GM21619 (cell line): Measurements from ENCODE around the gene SNAP29.
A peak's percentile ranks its signal among the peaks of the same experiment; 100 is the strongest.
"Not testable (repeated sequence)": the region's sequence is repeated elsewhere in the genome, so short reads cannot be mapped to it uniquely, and the experiment has no call there.

Experiments
- ATAC-seq: cut with Tn5 transposase; IDR thresholded peaks from one replicate; pipeline ENCODE4 v1.9.1; 2021; ENCODE audit not compliant: unreplicated experiment

The SNAP29 gene

DNA sequence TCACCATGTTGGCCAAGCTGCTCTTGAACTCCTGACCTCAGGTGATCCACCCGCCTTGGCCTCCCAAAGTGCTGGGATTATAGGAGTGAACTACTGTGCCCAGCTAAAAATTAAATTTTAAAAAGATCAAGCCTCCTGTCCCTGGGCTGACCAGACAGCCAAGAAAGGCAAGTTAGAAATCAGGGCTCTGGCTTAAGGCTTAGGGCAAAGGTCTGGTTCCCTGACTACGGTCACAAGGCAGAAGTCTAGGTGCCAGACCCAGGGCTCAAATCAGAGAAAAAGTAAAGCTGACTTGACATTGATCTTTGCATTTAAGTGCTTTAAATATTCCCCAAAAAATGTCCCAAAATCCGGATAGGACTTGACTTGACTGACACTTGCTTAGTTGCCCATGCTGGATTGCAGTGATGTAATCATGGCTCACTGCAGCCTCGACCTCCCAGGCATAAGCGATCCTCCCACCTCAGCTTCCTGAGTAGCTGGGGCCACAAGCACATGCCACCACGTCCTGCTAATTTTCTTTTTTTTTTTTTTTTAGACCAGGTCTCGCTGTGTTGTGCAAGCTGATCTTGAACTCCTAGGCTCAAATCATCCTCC is 41.1 kb downstream of the SNAP29 start:
- ATAC-seq: no peak

DNA sequence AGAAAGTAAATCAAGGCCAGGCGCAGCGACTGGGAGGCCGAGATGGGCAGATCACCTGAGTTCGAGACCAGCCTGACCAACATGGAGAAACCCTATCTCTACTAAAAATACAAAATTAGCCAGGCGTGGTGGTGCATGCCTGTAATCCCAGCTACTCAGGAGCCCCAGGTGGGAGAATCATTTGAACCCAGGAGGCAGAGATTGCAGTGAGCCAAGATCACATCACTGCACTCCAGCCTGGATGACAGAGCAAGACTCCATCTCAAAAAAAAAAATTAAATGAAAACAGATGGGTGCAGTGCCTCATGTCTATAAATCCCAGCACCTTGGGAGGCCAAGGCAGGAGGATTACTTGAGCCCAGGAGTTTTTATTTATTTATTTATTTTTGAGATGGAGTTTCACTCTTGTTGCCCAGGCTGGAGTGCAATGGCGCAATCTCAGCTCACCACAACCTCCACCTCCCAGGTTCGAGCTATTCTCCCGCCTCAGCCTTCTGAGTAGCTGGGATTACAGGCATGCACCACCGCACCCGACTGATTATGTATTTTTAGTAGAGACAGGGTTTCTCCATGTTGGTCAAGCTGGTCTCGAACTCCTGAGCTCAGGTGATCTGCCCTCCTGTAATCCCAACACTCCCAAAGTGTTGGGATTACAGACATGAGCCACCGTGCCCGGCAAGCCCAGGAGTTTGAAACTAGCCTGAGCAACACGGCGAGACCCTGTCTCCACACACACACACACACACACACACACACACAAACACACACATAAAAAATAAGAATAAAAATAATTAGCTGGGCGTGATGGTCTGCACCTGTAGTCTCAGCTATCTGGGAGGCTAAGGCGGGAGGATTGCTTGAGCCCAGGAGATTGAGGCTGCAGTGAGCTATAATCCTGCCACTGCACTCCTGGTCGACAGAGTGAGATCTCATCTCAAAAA is 42.6 kb downstream of the SNAP29 start:
- not testable (repeated sequence) for ATAC-seq

DNA sequence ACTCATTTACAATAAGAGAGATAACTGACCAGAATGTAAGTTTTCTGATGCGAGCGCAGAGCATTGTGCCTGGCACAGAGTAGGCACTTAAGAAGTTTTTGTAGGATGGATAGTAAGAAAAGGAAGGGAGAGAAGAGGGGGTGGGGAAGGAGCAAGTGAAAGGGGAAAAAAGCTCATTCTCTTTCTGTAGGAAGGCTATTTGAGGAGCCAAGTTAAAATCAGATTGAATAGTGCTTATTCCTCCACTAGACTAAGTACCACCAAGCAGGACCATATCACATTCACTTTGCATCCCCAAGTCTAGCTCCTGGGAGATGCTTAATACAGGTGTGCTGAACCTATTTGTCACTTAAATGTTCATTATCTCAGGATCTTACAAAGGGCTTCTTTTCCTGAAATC is 44.3 kb downstream of the SNAP29 start:
- no peak for ATAC-seq

DNA sequence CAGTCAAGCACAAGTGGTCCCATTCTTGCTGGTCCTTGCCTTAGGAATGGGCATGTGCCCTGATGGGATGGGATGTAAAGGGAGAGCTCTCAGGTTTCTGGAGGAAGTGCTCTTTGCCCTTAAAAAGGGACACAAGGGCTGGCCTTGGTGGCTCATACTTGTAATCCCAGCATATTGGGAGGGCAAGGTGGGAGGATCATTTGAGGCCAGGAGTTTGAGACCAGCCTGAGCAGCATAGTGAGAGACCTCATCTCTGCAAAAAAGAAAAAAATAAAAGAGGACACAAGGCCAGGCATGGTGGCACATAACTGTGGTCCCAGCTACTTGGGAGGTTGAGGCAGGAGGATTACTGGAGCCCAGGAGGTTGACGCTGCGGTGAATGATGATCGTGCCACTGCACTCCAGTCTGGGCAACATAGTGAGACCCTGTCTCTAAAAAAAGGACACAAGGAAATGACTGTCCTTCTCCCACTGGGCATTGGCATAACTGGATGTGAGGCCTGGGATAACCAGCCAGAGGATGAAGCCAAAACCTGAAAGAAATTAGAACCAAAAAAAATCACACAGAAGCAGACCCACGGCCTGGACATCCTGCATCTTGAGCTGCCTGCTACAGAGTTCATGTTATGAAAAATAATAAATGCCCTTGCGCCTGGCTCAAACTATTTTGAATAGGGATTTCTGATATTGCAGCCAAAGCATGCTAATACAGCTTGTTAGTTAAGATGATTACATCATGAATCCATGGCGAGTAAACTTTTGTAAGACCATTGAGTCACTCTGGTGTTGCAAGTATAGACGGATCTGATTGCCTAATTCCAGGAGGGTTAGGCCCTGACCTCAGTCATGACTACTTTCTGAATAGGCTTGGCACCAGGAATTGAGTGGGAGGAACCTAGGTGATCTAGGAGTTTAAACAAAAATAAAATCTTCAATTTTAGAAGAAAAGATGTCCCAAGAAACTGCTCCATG is 45.5 kb downstream of the SNAP29 start:
- no peak for ATAC-seq

DNA sequence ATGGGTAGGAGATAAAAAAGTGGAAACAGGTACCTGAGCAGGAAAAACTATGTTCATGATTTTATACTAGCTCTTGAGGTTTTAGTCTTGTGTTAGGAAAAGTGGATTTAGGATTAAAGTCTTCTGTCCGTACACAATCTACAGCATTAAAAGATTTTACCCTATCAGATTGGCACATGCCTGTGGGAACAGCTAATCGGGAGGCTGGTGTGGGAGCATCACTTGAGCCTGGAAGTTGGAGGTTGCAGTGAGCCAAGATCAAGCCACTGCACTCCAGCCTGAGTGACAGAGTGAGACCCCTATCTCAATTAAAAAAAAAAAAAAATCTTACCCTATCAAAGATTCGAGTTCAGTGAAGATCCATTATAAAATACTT is 46.2 kb downstream of the SNAP29 start:
- no peak for ATAC-seq

DNA sequence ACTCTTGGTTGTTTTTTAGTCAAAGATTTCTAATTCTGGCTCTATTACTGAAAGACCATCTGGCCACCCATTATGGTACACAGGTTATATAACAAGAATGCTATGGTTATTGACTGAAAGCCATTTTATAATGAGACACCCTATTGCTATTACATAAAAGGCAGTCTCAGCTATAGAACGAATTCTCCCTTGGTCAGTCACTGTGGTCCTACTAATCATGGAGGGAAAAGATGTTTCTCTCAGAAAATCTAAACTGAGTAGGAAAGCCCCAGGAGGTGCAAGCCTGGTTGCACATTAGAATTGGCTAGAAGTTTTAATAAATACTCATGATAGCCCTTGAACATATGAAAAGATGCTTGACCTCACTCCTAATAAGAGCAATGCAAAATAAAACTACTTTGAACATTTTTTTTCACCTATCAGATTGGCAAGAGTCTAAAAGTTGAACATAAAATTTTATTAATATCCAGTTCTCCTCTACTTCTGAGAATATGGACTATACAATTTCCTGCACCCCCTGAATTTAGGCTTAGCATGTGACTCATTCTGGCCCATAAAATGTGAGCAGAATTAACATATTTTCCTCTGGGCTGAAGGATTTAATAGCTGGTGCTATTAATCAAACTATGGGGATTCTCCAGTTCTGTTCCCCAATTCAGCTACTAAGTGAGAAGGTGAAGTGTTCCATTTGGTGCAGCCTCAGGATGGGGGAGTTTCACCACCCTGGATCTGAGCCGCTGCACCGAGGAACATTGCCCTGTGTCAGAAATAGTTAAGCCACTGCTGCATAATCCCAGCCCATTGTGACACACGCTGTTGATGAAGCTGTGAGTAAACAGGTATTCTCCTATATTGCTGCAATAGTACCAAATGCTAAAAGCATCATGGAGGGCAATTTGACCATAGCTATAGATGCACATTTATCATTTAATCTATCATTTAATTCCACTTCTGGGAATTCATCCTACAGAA is 46.9 kb downstream of the SNAP29 start:
- no peak for ATAC-seq

DNA sequence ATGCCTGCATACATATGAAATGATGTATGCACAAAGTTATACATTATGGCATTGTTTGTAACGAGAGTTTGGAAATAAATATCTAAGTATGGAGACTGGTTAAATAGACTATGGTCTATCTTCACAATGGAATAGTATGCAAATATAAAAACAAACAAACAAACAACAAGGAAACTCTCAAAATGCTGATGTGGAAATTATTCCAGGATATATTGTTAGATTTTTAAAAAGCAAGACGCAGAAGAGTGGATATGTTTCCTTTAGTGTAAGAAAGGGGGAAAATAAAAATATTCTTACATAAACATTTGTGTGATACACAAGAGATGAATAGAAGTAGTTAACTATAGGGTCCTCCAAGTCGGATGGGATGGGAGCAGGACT is 47.6 kb downstream of the SNAP29 start:
- ATAC-seq: no peak

DNA sequence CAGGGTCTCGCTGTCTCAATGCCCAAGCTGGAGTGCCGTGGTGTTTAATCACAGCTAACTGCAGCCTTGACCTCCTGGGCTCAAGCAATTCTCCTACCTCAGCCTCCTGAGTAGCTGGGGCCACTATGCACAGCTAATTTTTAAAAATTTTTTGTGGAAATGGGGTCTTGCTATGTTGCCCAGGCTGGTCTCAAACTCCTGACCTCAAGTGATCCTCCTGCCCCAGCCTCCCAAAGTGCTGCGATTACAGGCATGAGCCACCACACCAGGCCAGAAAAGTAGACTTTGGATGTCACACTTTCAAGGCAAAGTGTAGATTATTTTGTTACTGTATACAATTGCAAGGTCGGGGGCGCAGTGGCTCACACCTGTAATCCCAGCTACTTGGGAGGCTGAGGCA is 49.9 kb downstream of the SNAP29 start:
- ATAC-seq: not testable (repeated sequence)

DNA sequence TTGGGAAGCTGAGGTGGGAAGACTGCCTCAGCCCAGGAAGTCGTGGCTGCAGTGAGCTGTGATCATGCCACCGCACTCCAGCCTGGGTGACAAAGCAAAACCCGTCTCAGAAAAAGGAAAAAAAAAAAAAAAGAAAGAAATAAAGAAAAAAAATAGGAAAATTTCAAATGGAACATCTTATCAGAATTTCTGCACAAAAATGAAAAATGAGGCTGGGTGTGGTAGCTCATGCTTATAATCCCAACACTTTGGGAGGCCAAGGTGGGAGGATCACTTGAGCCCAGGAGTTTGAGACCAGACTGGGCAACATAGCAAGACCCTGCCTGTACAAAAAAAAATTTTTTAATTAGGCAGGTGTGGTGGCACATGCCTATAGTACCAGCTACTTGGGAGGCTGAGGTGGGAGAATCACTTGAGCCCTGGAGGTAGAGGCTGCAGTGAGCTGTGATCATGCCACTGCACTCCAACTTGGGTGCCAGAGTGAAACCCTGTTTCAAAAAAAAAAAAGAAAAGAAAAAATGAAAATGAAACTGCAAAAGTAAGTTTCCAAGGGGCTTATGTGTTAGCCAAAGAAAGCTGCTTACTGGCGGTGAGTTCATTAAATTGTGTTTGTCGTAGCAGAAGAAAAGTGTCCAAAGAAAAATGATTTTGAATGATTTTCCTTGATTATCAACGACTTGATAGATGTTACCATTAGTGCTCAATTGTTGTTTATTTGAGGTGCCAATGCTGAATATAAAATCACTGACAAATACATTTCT is 50.9 kb downstream of the SNAP29 start:
- no peak for ATAC-seq

DNA sequence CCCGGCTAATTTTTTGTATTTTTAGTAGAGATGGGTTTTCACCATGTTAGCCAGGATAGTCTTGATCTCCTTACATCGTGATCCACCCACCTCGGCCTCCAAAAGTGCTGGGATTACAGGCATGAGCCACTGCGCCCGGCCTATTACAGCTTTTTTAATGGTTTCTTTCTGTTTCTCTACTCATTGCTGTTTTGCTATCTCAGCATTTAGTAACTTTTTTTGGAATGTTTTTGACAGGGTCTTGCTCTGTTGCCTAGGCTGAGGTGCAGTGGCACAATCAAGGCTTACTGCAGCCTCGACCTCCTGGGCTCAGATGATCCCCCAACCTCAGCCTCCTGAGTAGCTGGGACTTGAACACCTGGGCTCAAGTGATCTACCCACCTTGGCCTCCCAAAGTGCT is 53.7 kb downstream of the SNAP29 start:
- no peak for ATAC-seq

DNA sequence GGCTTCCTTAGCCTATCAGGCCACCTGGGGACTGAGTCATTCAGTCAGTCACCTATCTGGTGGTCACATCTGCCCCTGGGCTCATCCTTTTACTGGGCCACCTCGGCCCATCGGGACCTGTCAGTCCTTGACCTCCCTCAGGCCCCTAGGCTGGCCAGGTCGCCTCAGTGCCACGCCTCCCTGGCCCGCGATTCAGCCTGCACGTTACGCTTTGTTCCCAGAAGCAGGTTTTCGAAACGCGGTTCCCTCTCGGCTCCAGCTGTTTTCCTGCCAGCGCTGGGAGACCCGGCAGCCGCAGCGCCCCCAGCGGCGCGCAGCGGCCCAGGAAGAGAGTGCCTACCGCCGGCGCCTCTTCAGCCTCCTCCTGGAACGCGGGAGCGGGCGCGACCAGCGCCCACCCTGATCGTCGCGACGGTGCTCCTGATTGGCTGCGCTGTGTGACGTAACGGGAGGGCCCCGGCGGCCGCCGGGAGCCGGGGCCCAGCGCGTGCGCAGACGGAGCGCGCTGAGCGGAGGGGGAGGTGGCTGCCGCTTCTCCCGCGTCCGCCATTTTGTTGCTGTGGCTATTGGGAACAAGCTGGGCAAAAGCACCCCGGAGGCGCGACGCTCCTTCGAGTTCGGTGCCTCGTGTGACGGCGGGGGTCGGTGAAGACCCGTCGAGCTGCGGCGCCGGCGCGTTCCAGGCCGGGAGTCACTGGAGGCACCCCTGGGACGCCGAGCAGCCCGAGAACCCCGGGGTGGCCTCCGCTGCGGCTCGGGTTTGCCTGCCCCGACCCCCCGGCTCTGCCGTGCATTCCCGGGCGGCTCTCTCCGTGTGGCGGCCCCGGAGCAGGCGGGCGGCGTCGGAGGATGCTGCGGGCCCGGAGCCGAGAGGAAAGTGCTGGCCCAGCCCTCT is 58.4 kb downstream of the SNAP29 start, which contains the start of gene CRKL:
Gene CRKL (plus strand): TSS at position 492 of the 895 bp plus-strand sequence. CDS start 528 bp downstream, outside the sequence.
- peak; percentile 87 for ATAC-seq

DNA sequence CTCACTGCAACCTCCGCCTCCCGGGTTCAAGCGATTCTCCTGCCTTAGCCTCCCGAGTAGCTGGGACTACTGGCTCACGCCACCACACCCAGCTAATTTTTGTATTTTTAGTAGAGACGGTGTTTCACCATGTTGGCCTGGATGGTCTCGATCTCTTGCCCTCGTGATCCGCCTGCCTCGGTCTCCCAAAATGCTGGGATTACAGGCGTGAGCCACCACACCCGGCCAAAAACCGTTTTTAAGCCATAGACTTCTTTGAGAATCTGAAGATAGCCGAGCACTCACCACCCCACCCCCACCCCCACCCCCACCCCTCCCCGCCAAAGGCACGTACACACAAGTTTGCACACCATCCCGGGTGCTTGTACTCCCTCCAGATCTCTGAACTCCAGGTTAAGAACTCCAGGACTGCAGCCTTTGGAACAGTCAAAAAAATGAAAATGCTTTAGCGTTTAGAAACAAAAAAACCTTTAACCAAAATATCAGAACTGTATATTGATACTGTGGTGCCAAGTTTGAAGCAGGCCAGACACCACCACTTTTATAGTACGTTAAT is 59.9 kb downstream of the SNAP29 start:
- no peak for ATAC-seq

DNA sequence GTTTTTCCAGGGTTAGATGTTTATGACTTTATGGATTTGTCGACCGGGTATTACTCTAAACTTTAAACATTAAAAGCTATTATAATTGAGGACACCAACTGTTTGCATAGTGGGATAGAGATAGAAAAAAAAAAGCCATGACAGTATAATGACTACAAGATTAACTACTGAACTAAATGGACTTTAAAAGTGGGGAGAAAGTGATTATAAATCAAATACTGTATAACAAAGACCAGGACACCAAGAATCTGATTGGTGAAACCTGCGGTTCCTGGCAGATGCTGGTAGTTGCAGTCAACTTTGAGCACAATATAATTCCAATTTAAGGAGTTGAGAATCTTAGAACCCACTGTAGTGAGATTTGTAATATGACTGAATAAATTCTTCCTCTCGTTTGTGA is 60.9 kb downstream of the SNAP29 start:
- ATAC-seq: no peak

DNA sequence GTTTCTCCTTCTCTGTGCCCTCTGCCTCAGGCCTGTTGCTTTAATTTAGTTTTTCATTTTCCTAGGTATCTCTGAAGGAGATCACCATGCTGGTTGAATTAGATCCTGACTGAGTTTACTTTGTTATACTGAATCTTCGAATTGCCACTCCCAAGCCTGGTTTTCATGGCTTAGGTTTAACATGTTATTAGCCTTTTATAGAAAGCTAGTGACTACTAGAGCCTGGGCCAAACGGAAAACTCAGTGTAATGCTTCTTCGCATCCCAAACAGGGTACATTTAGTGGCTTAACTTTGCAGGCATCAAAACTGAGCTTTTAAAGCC is 62.0 kb downstream of the SNAP29 start:
- no peak for ATAC-seq

DNA sequence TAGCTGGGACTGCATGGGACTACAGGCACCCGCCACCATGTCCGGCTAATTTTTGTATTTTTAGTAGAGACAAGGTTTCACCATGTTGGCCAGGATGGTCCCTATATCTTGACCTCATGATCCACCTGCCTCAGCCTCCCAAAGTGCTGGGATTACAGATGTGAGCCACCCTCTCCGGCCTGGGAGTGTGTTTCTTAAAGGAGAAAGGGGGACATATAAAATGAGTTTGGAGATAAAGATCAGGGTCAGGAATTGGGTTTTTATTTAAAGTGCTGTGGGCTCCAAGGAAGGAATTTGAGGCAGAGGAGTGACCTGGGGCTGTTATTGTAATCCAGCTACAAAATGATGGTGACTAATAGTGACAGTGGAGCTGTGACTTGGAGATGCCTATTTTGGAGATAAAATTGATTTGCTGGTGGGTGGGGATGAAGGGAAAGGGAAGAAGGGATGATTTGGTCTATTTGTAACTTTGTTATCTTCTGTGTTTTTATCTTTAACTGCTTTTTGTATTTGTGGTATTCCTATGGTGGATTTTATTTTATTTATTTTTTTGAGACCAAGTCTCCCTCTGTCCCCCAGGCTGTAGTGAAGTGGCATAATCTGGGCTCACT is 63.4 kb downstream of the SNAP29 start:
- ATAC-seq: no peak

DNA sequence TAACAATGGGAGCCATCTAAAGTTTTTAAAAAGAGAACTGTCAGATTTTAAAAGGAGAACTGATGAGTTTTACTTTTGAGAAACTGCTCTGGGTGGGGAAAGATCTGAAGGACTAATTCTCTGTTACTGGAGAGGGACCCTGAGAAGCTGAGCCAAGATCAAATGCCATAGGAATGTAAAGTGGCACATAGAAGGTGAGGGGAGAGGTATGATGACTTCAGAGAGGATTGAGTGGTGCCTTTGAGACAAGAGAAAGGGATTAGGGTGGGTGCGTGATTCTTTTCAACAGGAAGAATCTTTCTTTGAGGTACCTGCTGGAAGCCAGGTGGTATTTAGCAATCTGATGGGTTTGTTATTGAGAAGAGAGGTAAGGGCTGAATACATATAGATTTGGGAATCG is 67.4 kb downstream of the SNAP29 start:
- ATAC-seq: no peak

DNA sequence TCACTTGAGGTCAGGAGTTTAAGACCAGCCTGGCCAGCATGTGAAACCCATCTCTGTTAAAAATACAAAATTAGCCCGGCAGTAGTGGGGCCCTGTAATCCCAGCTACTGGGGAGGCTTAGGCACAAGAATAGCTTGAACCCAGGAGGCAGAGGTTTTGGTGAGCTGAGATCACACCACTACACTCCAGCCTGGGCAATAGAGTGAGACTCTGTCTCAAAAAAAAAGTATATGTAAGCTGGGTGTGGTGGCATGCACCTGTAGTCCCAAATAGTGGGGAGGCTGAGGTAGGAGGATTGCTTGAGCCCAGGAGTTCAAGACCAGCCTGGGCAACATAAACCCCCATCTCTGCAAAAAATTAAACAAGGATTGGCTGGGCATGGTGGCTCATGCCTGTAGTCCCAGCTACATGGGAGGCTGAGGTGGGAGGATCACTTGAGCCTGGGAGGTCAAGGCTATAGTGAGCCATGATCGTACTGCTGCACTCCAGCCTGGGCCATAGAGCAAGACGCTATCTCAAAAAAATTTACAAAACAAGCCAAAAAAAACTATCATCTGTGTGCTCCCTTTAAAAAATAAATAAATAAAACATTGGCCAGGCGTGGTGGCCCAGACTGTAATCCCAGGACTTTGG is 69.2 kb downstream of the SNAP29 start:
- ATAC-seq: no peak
